CD8-positive, alpha-beta memory T cell (primary cell): Measurements from ENCODE around the gene ERCC3. TPM values are rescaled to one million over a fixed set of nuclear protein-coding genes. Genes with fewer than 3 reads are reported as not detected.
A peak's percentile ranks its signal among the peaks of the same experiment; 100 is the strongest.

Experiments
- CTCF ChIA-PET: fragments of 350-600 bp; sonication (Branson Sonifier 250); formaldehyde crosslinking; loops from one replicate; lab custom pipeline; 2021; ENCODE audit warnings: antibody characterized with exemption; lab: Charles Lee
- POLR2A ChIA-PET: fragments of 350-600 bp; sonication (Branson Sonifier 250); formaldehyde crosslinking; loops from one replicate; lab custom pipeline; 2021; ENCODE audit warnings: antibody characterized with exemption; lab: Charles Lee
- DNase-seq, 5 donors: peaks; one replicate each; pipeline versions ENCODE4 v3.0.0 to v3.0.0-alpha.2; 2020 to 2022; ENCODE audit warnings: mixed read lengths in 1 of 5
- H3K27ac ChIP-seq: one replicate; pipeline ENCODE4 v1.7.0; 2013; ENCODE audit warnings: low read depth, mild to moderate bottlenecking, low read length, moderate library complexity
- H3K27me3 ChIP-seq: 2 replicates; pipeline ENCODE4 v1.7.0; 2013; ENCODE audit warnings: low read length, mild to moderate bottlenecking; ENCODE audit not compliant: insufficient read depth, poor library complexity, severe bottlenecking
- H3K36me3 ChIP-seq: 2 replicates; pipeline ENCODE4 v1.7.0; 2013; ENCODE audit warnings: mild to moderate bottlenecking, low read length, moderate library complexity; ENCODE audit not compliant: insufficient read depth
- H3K4me1 ChIP-seq: 2 replicates; pipeline ENCODE4 v1.7.0; 2013; ENCODE audit warnings: mild to moderate bottlenecking, low read length, moderate library complexity; ENCODE audit not compliant: insufficient read depth
- H3K4me3 ChIP-seq: 2 replicates; pipeline ENCODE4 v1.7.0; 2013; ENCODE audit warnings: mild to moderate bottlenecking, low read length
- H3K9me3 ChIP-seq: 2 replicates; pipeline ENCODE4 v1.7.0; 2013; ENCODE audit warnings: mild to moderate bottlenecking, low read length
- H3K27ac Mint-ChIP-seq, 8 donors: one replicate each; pipeline ENCODE4 v1.8.0; 2020 to 2021; ENCODE audit warnings: mixed read lengths in 8 of 8, mild to moderate bottlenecking in 6 of 8, inconsistent platforms in 3 of 8, moderate library complexity in 3 of 8
- H3K27me3 Mint-ChIP-seq, 2 donors: one replicate each; pipeline ENCODE4 v1.8.0; 2020 to 2021; ENCODE audit warnings: mixed read lengths in 2 of 2, mild to moderate bottlenecking in 1 of 2, moderate library complexity in 1 of 2
- H3K36me3 Mint-ChIP-seq, 3 donors: one replicate each; pipeline ENCODE4 v1.8.0; 2020 to 2021; ENCODE audit warnings: mixed read lengths in 3 of 3, inconsistent platforms in 1 of 3, mild to moderate bottlenecking in 1 of 3
- H3K4me1 Mint-ChIP-seq, 3 donors: one replicate each; pipeline ENCODE4 v1.8.0; 2020 to 2021; ENCODE audit warnings: mixed read lengths in 3 of 3, inconsistent platforms in 1 of 3, mild to moderate bottlenecking in 1 of 3
- H3K4me3 Mint-ChIP-seq, 7 donors: one replicate each; pipeline ENCODE4 v1.8.0; 2020 to 2021; ENCODE audit warnings: mixed read lengths in 7 of 7, mild to moderate bottlenecking in 6 of 7, moderate library complexity in 4 of 7, inconsistent platforms in 2 of 7
- H3K9me3 Mint-ChIP-seq, 5 donors: one replicate each; pipeline ENCODE4 v1.8.0; 2020 to 2022; ENCODE audit warnings: mixed read lengths in 5 of 5, mild to moderate bottlenecking in 3 of 5, moderate library complexity in 2 of 5, inconsistent platforms in 1 of 5
- polyA plus RNA-seq: library from polyadenylated mRNA; unstranded; fragments of 300-500 nt; fragmentation: Illumina TruSeq; gene quantifications from one replicate; pipeline ENCODE4 v1.2.3, GENCODE V29; 2021
- total RNA-seq, 2 experiments: library from RNA; stranded (reverse); gene quantifications; one replicate each; pipeline ENCODE4 v1.2.3, GENCODE V29; 2021

ERCC3 gene
- total and polyA plus RNA-seq, 3 experiments from 2014 or later, result 33.4 to 58.1 (median 52.8) TPM

- H3K4me1 Mint-ChIP-seq, result peaks cover 20 to 29% (median 29%) of the 10 kb centered on the region in 3 donors
- H3K9me3 ChIP-seq, result no peaks in the 10 kb centered on the region
- peaks cover 3% of the 10 kb centered on the region for H3K4me1 ChIP-seq
- H3K4me3 ChIP-seq, result no peak overlapping the region
- CTCF ChIA-PET, result interaction anchor here (0.7 kb wide), 1 partner anchor 13 kb away, joined by 3 read pairs; no protein-coding TSS in a partner anchor
- DNase-seq, result no peak
- H3K36me3 ChIP-seq, result peaks cover 64% of the 10 kb centered on the region
- H3K9me3 Mint-ChIP-seq, result no peaks in the 10 kb centered on the region
- peaks cover 9 to 93% (median 35%) of the 10 kb centered on the region in 3 donors for H3K36me3 Mint-ChIP-seq
- H3K27ac ChIP-seq, result no peak overlapping the region
- POLR2A ChIA-PET, result no interaction called here
- no peaks in the 10 kb centered on the region for H3K27me3 ChIP-seq
- H3K4me3 Mint-ChIP-seq, result no peak overlapping the region
- H3K27ac Mint-ChIP-seq, result peak overlapping the region in 3 of 8 donors; percentile 5 to 90 (median 55)
- no peaks in the 10 kb centered on the region for H3K27me3 Mint-ChIP-seq
These were observed 16.9 kb downstream of the ERCC3 start for GRCh38 chr2:127277028-127277427.

- Histone ChIP-seq H3K4me3 (no peak overlapping the region), H3K27ac (no peak overlapping the region), H3K36me3 (peaks cover 62% of the 10 kb centered on the region), H3K4me1 (peaks cover 3% of the 10 kb centered on the region), H3K27me3 (no peaks in the 10 kb centered on the region), H3K9me3 (no peaks in the 10 kb centered on the region)
- Mint-ChIP-seq H3K36me3 (peaks cover 12 to 91% (median 31%) of the 10 kb centered on the region in 3 donors), H3K27ac (peak overlapping the region in 4 of 8 donors; percentile 2 to 92 (median 40)), H3K4me1 (peaks cover 9 to 18% (median 17%) of the 10 kb centered on the region in 3 donors), H3K9me3 (no peaks in the 10 kb centered on the region), H3K4me3 (no peak overlapping the region), H3K27me3 (no peaks in the 10 kb centered on the region)
- ChIA-PET CTCF (no interaction called here), POLR2A (no interaction called here)
- DNase-seq, result no peak
These were observed 18.2 kb downstream of the ERCC3 start for GRCh38 chr2:127275789-127276188.

GRCh38 chr2:127275356-127275755 is 18.6 kb downstream of the ERCC3 start:
- DNase-seq, result no peak
- CTCF ChIA-PET, result no interaction called here
- no peaks in the 10 kb centered on the region for H3K9me3 ChIP-seq
- no peak overlapping the region for H3K4me3 ChIP-seq
- H3K4me1 ChIP-seq, result peaks cover 3% of the 10 kb centered on the region
- no peaks in the 10 kb centered on the region for H3K9me3 Mint-ChIP-seq
- no peaks in the 10 kb centered on the region for H3K27me3 ChIP-seq
- H3K4me1 Mint-ChIP-seq, result peaks cover 9 to 17% (median 15%) of the 10 kb centered on the region in 3 donors
- no peaks in the 10 kb centered on the region for H3K27me3 Mint-ChIP-seq
- H3K4me3 Mint-ChIP-seq, result no peak overlapping the region
- H3K27ac ChIP-seq, result no peak overlapping the region
- peaks cover 66% of the 10 kb centered on the region for H3K36me3 ChIP-seq
- POLR2A ChIA-PET, result no interaction called here
- H3K27ac Mint-ChIP-seq, result peak overlapping the region in 3 of 8 donors; percentile 2 to 92 (median 78)
- peaks cover 16 to 92% (median 32%) of the 10 kb centered on the region in 3 donors for H3K36me3 Mint-ChIP-seq

- Histone ChIP-seq H3K4me1 (no peaks in the 10 kb centered on the region), H3K9me3 (no peaks in the 10 kb centered on the region), H3K4me3 (no peak overlapping the region), H3K27ac (no peak overlapping the region), H3K36me3 (peaks cover 63% of the 10 kb centered on the region), H3K27me3 (no peaks in the 10 kb centered on the region)
- DNase-seq, result no peak
- CTCF ChIA-PET, result interaction anchor here (1.2 to 1.7 kb wide), 2 partner anchors 10 to 23 kb away, joined by 3 to 5 read pairs; partner anchors contain the start of gene ERCC3
- POLR2A ChIA-PET, result no interaction called here
- Mint-ChIP-seq H3K4me3 (no peak overlapping the region), H3K9me3 (no peaks in the 10 kb centered on the region), H3K27ac (peak overlapping the region in 2 of 8 donors; percentile 16 to 23), H3K36me3 (peaks cover 29 to 83% (median 40%) of the 10 kb centered on the region in 3 donors), H3K4me1 (peaks cover 0 to 3% (median 0%) of the 10 kb centered on the region in 3 donors), H3K27me3 (no peaks in the 10 kb centered on the region)
These were observed 23.3 kb downstream of the ERCC3 start for GRCh38 chr2:127270663-127271062.

- Mint-ChIP-seq H3K9me3 (no peaks in the 10 kb centered on the region), H3K36me3 (peaks cover 12 to 85% (median 24%) of the 10 kb centered on the region in 3 donors), H3K4me1 (no peaks in the 10 kb centered on the region), H3K27ac (no peak overlapping the region), H3K27me3 (no peaks in the 10 kb centered on the region), H3K4me3 (no peak overlapping the region)
- Histone ChIP-seq H3K9me3 (no peaks in the 10 kb centered on the region), H3K36me3 (peaks cover 31% of the 10 kb centered on the region), H3K27ac (no peak overlapping the region), H3K27me3 (no peaks in the 10 kb centered on the region), H3K4me3 (no peak overlapping the region), H3K4me1 (no peaks in the 10 kb centered on the region)
- ChIA-PET CTCF (no interaction called here), POLR2A (no interaction called here)
- no peak for DNase-seq
These were observed 32.0 kb downstream of the ERCC3 start for GRCh38 chr2:127261804-127262406.

GRCh38 chr2:127259355-127259754 is 34.6 kb downstream of the ERCC3 start:
- no peaks in the 10 kb centered on the region for H3K9me3 ChIP-seq
- H3K27ac Mint-ChIP-seq, result peak overlapping the region in 3 of 8 donors; percentile 42 to 58 (median 54)
- no peaks in the 10 kb centered on the region for H3K9me3 Mint-ChIP-seq
- no peaks in the 10 kb centered on the region for H3K27me3 Mint-ChIP-seq
- H3K27ac ChIP-seq, result no peak overlapping the region
- peaks cover 11 to 85% (median 30%) of the 10 kb centered on the region in 3 donors for H3K36me3 Mint-ChIP-seq
- POLR2A ChIA-PET, result no interaction called here
- H3K27me3 ChIP-seq, result no peaks in the 10 kb centered on the region
- DNase-seq, result no peak
- no peaks in the 10 kb centered on the region for H3K4me1 ChIP-seq
- CTCF ChIA-PET, result no interaction called here
- H3K4me1 Mint-ChIP-seq, result peaks cover 0 to 5% (median 0%) of the 10 kb centered on the region in 3 donors
- H3K4me3 ChIP-seq, result no peak overlapping the region
- peaks cover 29% of the 10 kb centered on the region for H3K36me3 ChIP-seq
- no peak overlapping the region for H3K4me3 Mint-ChIP-seq

GRCh38 chr2:127256866-127257265 is 37.1 kb downstream of the ERCC3 start:
- CTCF ChIA-PET, result no interaction called here
- Mint-ChIP-seq H3K4me3 (no peak overlapping the region), H3K27me3 (no peaks in the 10 kb centered on the region), H3K9me3 (no peaks in the 10 kb centered on the region), H3K27ac (peak overlapping the region in 2 of 8 donors; percentile 57 to 82), H3K4me1 (peaks cover 0 to 5% (median 0%) of the 10 kb centered on the region in 3 donors), H3K36me3 (peaks cover 7 to 67% (median 29%) of the 10 kb centered on the region in 3 donors)
- H3K9me3 ChIP-seq, result no peaks in the 10 kb centered on the region
- peaks cover 29% of the 10 kb centered on the region for H3K36me3 ChIP-seq
- POLR2A ChIA-PET, result no interaction called here
- no peak for DNase-seq
- H3K27ac ChIP-seq, result no peak overlapping the region
- H3K4me1 ChIP-seq, result no peaks in the 10 kb centered on the region
- H3K4me3 ChIP-seq, result no peak overlapping the region
- no peaks in the 10 kb centered on the region for H3K27me3 ChIP-seq

- H3K27ac ChIP-seq, result no peak overlapping the region
- H3K27ac Mint-ChIP-seq, result peak overlapping the region in 1 of 8 donors; percentile 68
- CTCF ChIA-PET, result no interaction called here
These were observed 37.6 kb downstream of the ERCC3 start for GRCh38 chr2:127256381-127256780.

More at GRCh38 chr2:127256381-127256780, 37.6 kb downstream of the ERCC3 start:
- peaks cover 28% of the 10 kb centered on the region for H3K36me3 ChIP-seq
- POLR2A ChIA-PET, result no interaction called here
- Mint-ChIP-seq H3K27me3 (no peaks in the 10 kb centered on the region), H3K4me3 (no peak overlapping the region), H3K4me1 (peaks cover 0 to 5% (median 0%) of the 10 kb centered on the region in 3 donors), H3K36me3 (peaks cover 7 to 65% (median 31%) of the 10 kb centered on the region in 3 donors), H3K9me3 (no peaks in the 10 kb centered on the region)
- H3K4me1 ChIP-seq, result no peaks in the 10 kb centered on the region
- no peaks in the 10 kb centered on the region for H3K27me3 ChIP-seq
- no peak for DNase-seq
- H3K4me3 ChIP-seq, result no peak overlapping the region
- no peaks in the 10 kb centered on the region for H3K9me3 ChIP-seq
